HG03097 (cell line): Measurements from ENCODE around the gene GTF2H1.

Experiments used
- ATAC-seq: cut with Tn5 transposase; IDR thresholded peaks from one replicate; pipeline ENCODE4 v1.9.1; 2021; ENCODE audit not compliant: unreplicated experiment, low FRiP score

Gene GTF2H1

DNA sequence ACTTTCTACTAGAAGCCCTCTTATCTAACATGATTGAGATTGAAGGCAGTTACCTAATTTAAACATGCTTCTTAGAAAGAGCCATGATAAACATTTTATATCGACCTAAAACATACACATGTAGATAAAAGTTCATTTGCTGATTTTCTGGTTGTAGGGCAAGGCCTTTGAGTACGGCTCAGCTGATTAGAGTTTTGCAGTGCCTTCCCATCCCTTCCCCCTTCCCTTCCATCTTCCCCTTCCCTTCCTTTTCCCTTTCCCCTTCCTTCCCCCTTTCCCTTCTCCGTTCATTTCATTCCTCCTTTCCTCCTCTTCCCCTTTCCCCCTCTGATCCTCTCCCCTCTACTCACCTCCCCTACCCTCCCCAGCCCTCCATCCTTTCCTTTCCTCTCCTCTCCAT, 94.1 kb downstream of the GTF2H1 start:
- ATAC-seq, result no peak
